Subcutaneous adipose tissue (tissue), 4 donors: ENCODE results near the gene L3MBTL3. TPM values are rescaled to one million over a fixed set of nuclear protein-coding genes. Genes with fewer than 3 reads are reported as not detected.

Experiments used
- total RNA-seq, 4 donors: library from RNA; depleted of rRNA; stranded (reverse); fragments of >200 nt; gene quantifications; one replicate each; pipeline ENCODE4 v1.1.0, GENCODE V29; 2016
- TF ChIP-seq, protein P1 (sequence below): fragments of 450-650 bp; IDR thresholded peaks from one replicate; pipeline ENCODE4 v1.5.1; 2016; ENCODE audit warnings: low read depth, mild to moderate bottlenecking, control low read depth, antibody characterized with exemption, moderate library complexity

The L3MBTL3 gene
- total RNA-seq, 4 donors from 2014 or later: 5.8 to 9.3 (median 6.7) TPM

GRCh38 chr6:130055271-130055670, 36.9 kb downstream of the L3MBTL3 start:
- TF ChIP-seq, protein P1, sequence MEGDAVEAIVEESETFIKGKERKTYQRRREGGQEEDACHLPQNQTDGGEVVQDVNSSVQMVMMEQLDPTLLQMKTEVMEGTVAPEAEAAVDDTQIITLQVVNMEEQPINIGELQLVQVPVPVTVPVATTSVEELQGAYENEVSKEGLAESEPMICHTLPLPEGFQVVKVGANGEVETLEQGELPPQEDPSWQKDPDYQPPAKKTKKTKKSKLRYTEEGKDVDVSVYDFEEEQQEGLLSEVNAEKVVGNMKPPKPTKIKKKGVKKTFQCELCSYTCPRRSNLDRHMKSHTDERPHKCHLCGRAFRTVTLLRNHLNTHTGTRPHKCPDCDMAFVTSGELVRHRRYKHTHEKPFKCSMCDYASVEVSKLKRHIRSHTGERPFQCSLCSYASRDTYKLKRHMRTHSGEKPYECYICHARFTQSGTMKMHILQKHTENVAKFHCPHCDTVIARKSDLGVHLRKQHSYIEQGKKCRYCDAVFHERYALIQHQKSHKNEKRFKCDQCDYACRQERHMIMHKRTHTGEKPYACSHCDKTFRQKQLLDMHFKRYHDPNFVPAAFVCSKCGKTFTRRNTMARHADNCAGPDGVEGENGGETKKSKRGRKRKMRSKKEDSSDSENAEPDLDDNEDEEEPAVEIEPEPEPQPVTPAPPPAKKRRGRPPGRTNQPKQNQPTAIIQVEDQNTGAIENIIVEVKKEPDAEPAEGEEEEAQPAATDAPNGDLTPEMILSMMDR: no peak

- TF ChIP-seq, protein P1: no peak
Observed at GRCh38 chr6:130057495-130057894, 39.1 kb downstream of the L3MBTL3 start.

DNA sequence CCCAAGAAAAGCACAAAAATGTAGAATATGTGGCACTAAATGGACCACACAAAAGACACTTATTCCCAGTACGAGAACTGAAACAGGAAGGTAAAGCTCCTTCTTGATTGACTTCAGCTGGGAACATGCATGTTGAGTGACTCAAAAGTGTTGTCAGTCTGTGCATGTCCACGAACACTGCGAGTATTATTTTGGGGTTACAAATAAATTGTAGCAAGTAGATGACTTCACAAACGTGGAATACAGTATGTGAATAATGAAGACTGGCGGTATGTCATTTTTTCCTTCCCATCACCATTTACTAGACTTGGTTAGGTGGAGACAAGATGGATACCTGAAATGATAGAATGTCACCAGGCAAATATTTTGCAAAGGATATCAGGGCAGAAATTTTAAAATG, 45.4 kb downstream of the L3MBTL3 start:
- TF ChIP-seq, protein P1: no peak

- TF ChIP-seq, protein P1: no peak
Observed at GRCh38 chr6:130065609-130066156, 47.3 kb downstream of the L3MBTL3 start.

DNA sequence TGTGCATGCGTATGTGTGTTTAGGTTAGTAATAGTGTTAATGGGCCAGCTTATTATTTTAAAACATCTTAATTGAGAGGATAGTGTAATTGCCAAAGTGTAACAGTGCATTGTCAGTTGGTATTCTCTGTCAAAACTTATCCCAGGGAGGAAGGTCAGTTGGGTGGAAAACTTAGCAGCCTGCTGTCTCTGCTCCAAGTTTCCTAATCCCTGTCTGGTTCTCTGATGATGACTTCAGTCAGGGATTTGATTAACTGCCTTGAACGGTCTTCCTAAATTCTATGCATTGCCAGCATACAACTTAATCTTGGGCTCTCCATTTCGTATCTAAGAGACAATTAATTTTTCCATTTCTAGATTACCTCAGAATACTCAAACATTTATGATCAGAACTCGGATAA, 51.1 kb downstream of the L3MBTL3 start:
- TF ChIP-seq, protein P1: no peak

- TF ChIP-seq, protein P1: no peak
Observed at GRCh38 chr6:130070326-130070725, 51.9 kb downstream of the L3MBTL3 start.

GRCh38 chr6:130070792-130071191, 52.4 kb downstream of the L3MBTL3 start:
- TF ChIP-seq, protein P1: no peak
